OCI-LY3 (cell line): ENCODE measurements around the gene RNF157.

Experiments used
- EZH2phosphoT487 ChIP-seq: fragments of 200-600 bp; shearing (Covaris generic); IDR thresholded peaks from 2 replicates; pipeline ENCODE4 v1.6.1; 2018; ENCODE audit warnings: antibody characterized with exemption, mixed run types, low read depth
- TF ChIP-seq, protein P1 (sequence below): fragments of 200-600, 300-600 bp; sonication (generic); IDR thresholded peaks from 2 replicates; pipeline ENCODE4 v1.5.1; 2014; ENCODE audit warnings: antibody characterized with exemption, low read length, low read depth

DNA sequence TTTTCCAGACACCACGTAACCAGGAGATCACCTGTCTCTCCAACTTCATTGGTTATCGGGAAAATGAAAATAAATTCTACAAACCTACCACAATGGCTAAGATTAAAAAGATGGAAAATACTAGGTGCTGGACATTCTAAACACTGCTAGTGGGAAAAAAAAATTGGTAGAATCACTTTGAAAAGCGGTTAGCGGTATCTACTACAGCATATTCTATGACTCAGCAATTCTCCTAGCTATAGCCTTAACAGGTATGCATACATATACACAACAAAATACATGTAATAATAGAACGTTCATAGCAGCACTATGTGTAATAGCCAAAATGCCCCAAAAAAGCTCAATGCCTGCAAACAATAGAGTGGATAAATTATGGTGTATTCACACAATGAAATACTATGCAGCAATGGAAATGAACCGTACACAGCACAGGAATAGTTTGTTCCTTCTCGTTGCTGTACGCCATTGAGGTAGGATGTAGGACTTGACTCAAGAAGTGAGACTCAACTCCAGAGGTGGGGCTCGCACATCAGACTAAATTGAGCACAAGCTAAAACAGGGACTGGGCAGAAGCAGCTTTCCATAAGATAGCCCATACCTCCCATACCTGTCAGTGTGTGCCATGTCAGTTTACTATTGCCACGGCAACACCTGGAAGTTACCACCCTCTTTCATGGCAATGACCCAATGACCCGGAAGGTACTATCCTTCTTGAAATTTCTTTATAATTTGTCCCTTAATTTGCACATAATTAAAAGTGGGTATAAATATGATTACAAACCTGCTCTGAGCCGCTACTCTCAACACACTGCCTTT is 44.8 kb downstream of the RNF157 start:
- no peak for TF ChIP-seq EZH2phosphoT487
- TF ChIP-seq, protein P1, sequence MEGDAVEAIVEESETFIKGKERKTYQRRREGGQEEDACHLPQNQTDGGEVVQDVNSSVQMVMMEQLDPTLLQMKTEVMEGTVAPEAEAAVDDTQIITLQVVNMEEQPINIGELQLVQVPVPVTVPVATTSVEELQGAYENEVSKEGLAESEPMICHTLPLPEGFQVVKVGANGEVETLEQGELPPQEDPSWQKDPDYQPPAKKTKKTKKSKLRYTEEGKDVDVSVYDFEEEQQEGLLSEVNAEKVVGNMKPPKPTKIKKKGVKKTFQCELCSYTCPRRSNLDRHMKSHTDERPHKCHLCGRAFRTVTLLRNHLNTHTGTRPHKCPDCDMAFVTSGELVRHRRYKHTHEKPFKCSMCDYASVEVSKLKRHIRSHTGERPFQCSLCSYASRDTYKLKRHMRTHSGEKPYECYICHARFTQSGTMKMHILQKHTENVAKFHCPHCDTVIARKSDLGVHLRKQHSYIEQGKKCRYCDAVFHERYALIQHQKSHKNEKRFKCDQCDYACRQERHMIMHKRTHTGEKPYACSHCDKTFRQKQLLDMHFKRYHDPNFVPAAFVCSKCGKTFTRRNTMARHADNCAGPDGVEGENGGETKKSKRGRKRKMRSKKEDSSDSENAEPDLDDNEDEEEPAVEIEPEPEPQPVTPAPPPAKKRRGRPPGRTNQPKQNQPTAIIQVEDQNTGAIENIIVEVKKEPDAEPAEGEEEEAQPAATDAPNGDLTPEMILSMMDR, result no peak
